HUDEP-2 (cell line): ENCODE results near the gene ERO1B.

Experiments used
- DNase-seq, 76 experiments: peaks; one replicate each; lab custom pipeline; 2025; ENCODE audit not compliant: unreplicated experiment in 76 of 76; lab: John Stamatoyannopoulos, UW

ERO1B gene

DNA sequence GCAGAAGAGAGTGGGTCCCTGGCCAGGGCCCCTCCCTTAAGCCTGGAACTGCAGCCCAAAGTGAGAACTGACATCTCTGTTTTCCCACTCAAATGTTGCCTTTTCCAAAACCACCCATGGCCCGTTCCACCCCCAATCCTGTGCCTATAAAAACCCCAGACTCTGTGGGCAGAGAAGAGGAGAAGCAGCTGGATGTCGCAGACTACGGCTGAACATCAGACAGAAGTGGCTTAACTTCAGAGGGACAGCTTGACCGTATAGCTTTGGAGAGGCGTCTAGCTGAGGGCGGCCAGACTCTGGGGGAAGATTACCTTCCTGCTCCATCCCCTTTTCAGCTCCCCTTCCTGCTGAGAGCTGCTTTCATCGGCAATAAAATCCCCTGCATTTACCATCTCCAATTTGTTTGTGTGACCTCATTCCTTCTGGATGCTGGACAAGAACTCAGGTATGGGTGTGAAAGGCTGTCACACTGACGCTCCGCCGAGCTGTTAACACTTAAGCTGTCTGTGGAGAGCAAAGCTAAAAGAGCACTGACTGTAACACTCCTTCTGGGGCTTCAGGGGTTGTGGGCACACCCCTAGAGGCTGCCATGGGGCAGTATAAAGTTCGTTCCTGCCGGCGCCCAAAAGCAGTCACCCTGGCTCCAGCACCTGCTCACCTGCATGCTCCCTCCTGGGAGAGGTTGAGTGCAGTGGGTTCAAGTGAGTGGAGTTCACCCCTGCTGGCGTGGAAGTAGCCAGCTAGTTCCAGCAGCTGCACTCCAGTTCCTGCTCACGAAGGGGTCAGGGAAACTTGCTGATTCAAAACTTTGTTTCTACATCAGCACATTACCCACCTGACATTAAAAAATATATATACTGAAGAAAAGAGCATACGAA is 19.6 kb upstream of the ERO1B start:
- no peak for DNase-seq

DNA sequence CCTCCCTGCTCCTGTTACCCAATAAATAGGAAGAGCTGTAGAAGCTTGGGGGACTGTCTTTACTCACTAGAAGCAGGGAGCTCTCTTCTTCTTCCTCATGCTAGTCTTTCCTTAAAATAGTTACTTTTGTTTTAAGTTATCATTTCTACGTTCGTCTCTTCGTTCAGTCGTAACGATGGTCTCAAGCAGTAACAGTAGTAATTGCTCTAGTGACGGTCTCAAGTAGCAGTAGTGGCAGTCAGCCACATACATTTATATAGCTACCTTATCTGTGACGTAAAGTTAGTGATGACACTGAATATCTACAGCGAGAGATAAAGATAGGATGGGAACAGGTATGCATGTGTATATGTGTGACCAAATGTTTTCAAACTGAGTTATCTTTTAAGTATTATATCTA is 15.4 kb upstream of the ERO1B start:
- no peak for DNase-seq

- DNase-seq: no peak
Measured at GRCh38 chr1:236292425-236292824, 10.7 kb upstream of the ERO1B start.

GRCh38 chr1:236289492-236290131 is 7.9 kb upstream of the ERO1B start:
- no peak for DNase-seq

GRCh38 chr1:236288620-236288976 is 6.8 kb upstream of the ERO1B start:
- DNase-seq: no peak

- DNase-seq: peak in 1 of 76 experiments; percentile 3
Measured at GRCh38 chr1:236287757-236288619, 6.2 kb upstream of the ERO1B start.

GRCh38 chr1:236287356-236287755 is 5.6 kb upstream of the ERO1B start:
- DNase-seq: no peak

- DNase-seq: no peak
Measured at GRCh38 chr1:236284291-236284721, 2.5 kb upstream of the ERO1B start.

- DNase-seq: no peak
Measured at GRCh38 chr1:236282719-236283118, 961 bp upstream of the ERO1B start.

- DNase-seq: peak in 2 of 76 experiments; percentile 16 to 22
Measured at GRCh38 chr1:236282425-236282716, 613 bp upstream of the ERO1B start.

GRCh38 chr1:236281198-236281653 is 532 bp downstream of the ERO1B start:
- DNase-seq: peak in 2 of 76 experiments; percentile 4 to 15

GRCh38 chr1:236280438-236281197 is 1.1 kb downstream of the ERO1B start:
- DNase-seq: no peak

- DNase-seq: no peak
Measured at GRCh38 chr1:236275586-236275985, 6.2 kb downstream of the ERO1B start.

- no peak for DNase-seq
Measured at GRCh38 chr1:236275061-236275460, 6.7 kb downstream of the ERO1B start.

- DNase-seq: no peak
Measured at GRCh38 chr1:236273358-236273757, 8.4 kb downstream of the ERO1B start.

GRCh38 chr1:236269439-236269838 is 12.3 kb downstream of the ERO1B start:
- no peak for DNase-seq

DNA sequence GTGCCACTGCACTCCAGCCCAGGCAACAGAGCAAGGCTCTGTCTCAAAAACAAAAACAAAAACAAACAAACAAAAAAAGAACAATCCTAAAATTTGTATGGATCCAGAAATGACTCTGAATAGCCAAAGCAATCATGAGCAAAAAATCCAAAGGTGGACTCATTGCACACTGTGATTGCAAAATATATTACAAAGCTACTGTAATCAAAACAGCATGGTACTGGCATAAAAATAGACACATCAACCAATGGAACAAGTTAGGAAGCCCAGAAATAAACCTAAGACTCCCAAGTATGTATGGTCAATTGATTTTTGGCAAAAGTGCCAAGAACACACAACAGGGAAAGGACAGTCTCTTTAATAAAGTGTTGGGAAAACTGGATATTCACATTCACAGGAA is 19.9 kb downstream of the ERO1B start:
- DNase-seq: no peak

DNA sequence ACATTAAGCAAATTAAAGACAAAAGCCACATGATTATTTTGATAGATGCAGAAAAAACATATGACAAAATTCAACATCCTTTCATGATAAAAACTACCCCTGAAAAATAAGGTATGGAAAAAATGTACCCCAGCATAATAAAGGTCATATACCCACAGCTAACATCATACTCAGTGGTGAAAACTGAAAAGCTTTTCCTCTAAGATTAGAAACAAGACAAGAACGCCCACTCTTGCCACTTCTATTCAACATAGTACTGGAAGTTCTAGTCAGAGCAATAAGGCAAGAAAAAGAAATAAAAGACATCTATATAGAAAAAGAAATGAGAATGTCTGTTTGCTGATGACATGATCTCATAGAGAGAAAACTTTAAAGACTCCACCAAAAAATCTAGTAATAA is 20.7 kb downstream of the ERO1B start:
- no peak for DNase-seq

- no peak for DNase-seq
Measured at GRCh38 chr1:236259043-236259442, 22.7 kb downstream of the ERO1B start.

DNA sequence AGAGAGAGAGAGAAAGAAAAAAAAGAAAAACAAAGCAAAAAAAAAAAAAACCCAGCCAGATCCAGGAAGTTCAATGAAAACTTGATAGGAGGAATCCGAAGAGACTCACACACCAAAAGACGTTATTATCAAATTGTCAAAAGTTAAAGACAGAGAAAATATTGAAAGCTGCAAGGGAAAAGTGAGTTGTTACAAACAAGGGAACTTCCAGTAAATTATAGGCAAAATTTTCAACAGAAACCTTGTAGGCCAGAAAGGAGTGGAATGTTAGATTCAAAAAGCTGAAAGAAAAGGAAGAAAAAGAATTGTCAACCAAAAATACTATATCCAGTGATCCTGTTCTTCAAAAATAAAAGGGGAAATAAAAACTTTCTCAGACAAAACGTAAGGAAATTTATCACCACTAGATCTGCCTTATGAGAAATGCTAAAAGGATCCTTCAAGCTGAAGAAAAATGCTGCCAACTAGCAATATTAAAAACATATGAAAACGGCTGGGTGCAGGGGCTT is 23.6 kb downstream of the ERO1B start:
- no peak for DNase-seq
